ENCODE results near the gene HOXB7.

Gene HOXB7

DNA sequence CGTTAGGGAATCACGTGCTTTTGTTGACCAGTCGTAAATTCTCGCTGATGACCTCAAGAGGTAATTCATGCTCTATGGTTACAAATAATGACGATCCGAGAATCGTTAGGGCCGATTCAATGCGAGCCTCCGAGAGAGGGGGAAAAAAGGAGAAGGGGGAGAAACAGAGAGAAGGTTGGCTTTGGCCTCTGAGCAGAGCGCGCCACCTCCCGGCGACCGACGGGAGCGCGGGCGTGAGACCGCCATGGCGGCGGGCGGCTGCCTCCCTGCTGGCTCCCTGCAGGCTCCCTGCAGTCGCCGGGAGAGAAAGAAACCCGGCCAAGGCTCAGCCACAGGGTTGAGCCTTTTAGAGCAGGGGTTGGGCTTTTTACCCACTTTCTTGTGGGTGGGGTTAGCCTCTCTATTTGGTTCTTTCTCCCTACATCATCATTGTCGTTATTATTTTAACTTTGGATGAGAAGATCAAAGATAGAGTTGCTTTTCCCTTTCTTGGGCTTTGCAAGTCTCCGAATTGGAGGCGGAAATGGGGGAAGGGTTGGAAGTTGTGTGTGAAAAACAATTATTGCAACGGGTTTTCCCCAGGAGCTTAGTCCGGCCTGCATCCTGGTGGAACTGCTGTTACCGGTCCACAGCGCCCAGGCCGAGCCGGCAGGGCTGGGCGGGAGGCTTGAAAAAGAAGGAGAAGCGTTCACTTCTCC is 16.8 kb downstream of the HOXB7 start:
- DNase-seq: peak; percentile 90

DNA sequence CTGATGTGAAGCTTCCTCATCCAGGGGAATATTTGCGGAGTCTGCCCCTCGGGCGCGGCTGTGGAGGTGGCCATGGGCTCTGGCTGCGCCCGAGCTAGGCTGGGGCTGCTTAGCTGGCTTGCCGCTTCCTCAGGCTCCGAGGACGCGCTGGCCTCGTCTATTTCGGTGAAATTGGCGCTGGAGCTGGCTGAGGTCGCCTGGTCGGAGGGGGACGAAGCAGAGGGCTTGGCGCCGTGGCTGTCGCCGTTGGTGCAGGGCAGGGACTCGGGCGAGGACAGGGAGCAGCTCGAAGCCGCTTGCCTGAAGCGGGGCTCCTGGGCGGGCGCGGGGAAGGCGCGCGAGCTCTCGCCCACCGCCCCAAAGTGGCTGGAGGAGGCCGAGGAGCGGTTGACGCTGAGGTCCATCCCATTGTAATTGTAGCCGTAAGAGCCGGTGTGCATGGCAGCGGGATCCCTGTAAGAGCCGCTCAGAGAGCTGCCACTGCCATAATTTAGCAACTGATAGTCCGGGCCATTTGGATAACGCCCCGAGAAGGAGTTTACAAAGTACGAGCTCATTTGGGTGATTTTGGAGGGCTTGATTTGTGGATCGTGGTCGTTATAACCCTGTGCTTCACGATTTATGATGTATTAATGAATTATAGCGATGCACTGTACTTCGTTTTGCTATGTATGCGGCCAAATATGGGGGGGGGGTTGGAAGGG is 17.5 kb downstream of the HOXB7 start, which contains the start of gene HOXB5:
HOXB5 (minus strand) TSS at position 654 of the 704 bp plus-strand sequence; CDS start at position 557, 97 bp downstream.
- DNase-seq: peak; percentile 57

DNA sequence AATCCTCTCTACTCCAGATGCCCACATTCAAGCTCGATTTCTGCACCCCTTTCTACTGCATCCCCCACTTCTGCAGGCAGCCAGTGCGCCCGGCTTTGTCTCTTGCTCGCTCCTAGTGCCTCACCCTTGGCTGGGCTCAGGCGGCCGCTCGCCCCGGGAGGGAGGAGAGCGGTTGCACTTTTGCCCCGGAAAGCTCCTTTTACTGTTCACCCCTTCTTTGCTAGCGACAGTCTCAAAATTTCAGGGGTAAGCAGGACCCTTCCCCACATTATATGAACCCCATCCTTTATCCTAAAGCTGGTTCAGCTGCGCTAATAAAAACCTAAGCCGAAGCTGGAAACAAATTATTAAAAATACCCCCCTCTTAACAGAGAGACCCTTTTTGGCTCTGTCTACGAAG is 18.2 kb downstream of the HOXB7 start:
- no peak for DNase-seq

DNA sequence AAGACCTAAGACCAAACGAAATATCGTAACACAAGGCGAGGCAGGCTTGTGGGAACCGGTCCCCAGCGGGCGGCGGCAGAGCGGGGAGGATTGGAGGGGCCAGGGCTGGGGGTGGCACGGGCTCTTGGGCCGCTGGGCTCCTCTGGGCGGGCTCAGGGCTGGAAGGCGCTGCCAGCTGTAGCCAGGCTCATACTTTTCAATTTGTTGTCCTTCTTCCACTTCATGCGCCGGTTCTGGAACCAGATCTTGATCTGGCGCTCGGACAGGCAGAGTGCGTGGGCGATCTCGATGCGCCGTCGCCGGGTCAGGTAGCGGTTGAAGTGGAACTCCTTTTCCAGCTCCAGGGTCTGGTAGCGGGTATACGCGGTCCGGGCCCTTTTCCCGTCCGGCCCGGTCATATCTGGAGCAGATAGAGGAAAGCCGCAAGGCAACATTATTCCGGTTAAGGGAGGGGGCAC is 18.7 kb downstream of the HOXB7 start:
- DNase-seq: no peak

DNA sequence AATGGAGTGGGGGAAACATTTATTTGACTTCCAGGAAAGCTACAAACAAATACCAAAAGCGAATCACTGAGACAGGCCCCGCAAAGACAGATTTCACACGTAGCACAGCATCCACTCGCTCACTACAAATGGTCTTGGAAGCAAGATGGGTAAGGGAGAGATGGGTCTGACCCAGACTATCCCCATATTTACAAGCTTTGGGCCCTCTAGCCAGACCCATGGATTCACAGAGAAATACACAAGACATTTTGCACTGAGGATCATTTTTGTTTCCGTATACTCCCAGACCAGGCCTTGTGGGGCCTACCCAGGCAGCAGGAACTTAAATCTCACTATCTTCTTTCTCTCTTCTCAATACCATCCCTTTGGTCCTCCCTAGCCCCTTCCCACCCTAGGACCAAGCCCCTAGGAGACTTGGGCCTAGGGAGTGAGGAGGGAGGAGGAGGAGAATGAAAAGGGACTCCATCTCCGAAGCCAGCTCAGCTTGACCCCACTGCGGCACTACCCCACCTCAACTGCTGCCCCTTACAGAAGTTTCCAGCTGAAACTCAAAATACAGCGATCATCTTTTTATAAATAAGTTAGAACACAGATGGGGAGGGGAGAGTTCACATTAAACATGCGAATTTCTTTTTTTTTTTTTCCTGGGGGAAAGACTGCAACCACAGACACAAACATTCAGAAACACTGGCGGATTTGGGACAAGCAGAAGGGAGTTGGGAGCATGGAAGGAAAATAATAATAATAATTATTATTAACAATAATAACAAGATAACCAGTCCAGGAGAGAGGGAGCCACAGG is 19.4 kb downstream of the HOXB7 start:
- DNase-seq: no peak

DNA sequence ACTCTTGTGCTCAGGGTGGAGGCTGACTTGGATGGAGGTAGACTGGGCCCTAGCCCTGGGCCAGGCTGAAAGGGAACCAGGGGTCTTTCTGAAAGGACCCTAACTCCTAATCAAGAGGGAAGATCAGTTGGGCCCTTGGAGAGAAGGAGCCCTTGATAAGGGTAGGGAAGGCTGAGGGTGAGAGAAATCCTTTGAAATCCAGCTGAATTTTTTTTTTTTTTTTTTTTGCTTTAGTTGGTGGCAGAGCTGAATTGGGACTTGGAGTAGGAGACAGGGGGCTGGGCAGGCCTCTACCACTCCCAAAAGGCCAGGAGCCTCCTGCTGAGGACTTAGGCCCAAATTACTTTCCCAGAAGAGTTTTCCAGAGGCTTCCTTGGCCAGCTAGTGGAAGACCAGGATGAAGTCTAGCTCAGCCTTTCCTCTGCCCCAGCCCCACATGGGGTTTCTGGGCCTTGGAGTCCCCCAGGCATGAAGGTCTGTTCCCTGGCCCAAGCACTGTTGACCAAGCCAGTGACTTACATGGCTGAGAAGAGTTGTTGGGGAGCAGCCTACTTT is 20.1 kb downstream of the HOXB7 start:
- DNase-seq: no peak

DNA sequence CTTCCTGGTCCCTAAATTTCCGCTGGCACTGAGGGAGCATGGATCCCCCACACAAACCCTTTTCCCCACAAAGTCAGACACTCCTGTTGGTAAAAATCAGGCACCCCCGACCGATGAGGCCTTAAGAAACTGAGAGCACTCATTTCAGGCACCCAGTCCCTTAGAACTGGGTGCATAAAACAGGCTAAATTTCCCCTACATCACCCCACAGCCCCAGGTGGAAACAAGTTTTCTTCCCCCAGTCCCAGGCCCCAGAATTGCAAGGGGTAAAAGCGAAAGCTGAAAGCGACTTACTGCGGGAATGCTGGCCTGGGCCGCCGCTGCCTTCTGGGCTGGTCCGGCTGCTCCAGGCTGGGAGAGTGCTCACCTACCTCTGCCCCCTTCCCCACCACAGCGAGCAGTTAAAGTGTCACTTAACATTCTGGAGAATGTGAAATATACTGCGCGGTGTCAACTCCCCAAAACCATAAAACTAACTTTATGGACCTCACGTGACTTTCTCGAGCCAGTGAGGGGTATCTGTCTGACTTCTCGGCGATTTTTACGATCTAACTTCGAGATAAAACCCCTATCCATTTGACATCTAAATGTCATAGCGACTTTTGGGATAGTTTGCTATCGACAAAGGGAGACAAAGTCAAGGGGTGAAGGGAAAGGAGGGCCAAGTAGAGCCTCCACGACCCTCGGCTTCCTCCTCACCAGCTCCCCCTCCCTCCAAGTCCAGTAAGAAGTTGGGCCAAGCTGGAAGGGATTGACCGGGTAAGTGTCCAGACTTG is 20.8 kb downstream of the HOXB7 start, which contains the start of gene HOXB3:
HOXB3 (minus strand) TSS at position 411 of the 776 bp plus-strand sequence. CDS start 37,767 bp downstream, outside the sequence.
- no peak for DNase-seq

DNA sequence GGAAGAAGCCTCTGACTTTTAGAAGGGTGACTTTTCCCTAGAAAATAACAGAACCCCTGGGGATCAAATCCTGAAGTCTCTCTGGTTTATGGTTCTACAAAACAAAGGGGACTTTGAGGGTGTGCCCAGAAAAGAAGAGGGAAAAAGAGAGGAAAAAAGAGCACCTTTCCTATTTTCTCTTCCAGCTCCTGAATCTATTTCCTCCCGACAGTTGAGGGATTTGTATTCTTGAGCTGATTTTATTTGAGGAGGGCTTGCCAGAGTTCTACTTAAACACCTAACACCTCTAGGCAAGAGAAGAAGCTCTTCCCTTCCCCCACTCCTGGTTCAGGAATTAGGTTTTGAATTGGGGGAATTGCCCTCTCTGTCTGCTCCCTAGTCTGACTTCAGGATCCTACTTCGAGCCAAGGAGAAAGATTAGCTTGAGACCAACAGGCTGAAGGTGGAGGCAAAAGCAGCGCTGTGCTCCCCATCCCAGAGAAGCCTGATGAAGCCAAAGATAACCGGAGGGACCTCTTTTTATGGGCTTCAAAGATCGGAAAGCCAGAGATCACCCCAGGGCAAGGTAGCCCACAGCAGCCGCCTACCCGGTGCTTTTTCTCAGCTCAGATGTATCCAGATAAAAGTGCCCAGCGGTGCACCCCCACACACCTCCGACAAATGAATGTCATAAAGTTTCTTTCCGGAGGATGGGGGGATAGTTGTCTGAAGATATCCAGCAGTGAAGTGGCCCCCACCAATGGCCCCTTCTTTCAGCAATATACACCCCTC is 21.6 kb downstream of the HOXB7 start:
- DNase-seq: no peak

DNA sequence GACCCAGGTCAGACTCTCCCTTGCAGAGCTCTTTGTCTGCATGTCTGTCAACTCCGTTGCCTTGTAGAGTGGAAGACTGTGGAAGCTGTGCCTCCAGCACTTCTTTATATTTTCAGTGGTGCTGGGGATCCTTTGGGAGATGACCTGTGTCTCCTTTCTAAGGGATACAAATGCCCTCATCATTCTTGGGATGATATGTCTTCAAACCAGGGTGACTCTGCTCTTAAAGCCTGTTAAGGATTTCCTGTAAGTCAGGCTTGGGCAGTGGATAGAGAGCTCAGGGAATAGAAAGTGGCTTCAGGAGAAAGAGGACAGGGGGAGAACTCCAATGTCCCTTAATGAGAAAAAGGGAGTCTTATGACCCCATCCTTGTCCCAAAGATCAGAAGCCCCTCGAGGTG is 22.3 kb downstream of the HOXB7 start:
- DNase-seq: no peak

DNA sequence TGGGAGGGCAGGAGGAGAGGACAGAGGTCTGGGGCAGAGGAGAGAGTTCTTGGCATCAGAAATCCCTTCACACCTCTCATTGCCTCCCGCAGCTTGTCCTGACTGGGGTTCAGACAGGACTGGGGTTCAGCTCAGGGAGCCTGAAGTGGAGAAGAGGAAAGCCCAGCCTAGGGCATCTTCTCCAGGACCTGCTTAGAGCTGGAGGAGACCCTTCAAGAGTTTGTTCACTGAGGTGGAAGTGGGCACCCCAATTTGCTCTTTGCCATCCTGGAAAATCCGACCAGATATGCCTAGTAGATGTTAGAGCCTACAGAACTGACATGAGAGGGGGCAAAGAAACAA is 22.8 kb downstream of the HOXB7 start:
- no peak for DNase-seq

DNA sequence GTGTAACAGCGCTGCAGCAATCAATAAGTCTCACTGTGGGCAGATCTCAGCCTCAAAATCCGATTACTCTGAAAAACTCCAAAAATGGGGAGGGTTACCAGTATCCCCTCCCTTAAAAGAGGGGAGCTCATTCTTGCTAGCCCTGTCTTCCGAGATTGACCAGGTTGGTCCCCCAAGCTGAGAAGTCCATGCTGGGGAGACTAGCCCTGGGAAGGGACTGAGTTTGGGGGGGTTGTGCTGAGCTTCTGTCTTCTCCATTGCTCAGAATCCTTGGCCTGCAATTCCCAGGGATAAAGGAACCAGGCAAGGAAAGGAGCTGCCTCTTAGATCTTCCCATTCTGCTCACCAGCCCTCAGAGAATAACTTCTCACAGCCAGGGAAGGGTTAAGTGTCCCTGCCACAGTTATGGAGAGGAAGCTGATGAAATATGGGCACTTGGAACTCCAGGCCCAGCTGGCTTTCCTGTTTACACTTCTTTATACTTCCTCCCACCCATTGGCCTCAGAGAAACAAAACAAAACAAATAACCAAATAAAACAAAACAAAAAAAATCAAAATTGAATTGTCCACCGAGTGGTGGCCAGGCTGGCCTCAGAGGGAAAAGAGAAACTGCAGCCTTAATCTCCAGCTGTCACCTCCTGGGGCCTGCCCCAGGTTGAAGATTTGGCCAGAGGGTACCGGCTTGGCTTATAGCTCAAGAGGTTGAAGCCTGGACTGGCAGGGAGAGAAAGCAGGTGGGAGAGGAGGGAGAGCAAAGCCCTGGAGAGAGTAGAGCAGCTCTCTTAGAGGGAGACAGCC is 23.3 kb downstream of the HOXB7 start:
- peak; percentile 74 for DNase-seq

DNA sequence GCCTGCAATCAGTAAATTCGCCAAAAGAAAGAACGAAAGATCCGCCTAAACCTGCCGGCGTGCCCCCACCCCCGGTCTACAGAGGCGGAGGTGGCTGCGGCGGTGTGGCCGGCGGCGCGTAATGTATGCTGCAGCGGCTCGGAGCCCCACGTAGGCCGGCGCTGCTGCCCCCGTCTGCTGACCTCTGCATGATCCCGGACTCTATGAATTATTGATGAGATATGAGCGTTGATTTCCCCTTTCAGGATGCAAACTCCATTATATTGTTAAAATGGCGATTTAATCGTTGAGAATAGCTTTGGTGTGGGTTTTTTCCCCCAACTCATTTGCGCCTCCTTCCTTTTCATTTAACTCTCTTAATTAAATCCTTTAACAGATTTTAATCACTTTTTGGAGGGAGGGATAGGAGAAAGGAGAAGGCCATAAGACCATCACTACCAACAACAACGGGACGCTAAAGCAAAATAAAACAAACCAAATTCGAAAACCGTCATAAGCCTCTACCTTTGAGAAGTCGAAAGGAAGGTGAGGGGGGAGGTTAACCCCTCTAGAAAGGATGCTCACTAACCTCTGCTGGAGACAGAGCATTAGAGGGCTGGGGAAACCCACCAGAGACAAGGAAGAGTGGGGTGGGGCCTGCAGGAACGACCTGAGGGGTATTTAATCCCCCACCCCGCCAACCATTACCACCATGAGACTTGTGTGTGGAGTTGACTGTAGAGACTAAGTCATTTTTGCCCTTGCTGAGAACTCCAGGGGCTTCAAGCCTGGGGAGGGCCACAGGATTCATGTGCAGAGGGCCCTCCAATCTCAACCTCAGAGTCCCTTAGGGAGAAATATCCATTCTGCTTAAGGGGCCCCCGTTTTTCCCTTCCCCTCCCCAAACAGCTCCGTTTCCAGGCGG is 24.2 kb downstream of the HOXB7 start:
- DNase-seq: peak; percentile 31

DNA sequence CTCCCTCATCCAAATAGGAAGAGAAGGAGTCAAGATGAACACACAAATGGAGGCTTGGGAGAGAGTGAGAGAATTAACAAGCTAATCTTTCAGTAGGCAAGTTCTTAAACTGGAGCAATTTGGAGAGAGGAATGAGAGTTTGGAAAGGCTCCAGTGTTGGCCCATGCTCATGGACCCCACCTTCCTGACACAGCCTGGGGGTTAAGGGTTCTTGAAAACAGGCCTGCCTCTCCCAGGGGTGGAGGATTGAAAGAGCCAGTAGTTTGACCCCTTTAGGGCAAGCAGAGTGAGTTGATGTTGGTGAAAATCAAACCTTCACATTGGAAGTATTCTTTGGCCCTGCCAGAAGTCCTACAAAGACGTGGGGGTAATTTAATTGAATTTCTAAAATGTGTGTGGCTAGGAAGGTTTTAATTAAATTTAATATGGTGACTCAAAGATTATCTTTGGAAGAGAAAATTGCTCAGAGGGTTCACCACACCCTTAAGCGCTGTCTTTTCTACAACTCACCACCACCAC is 26.5 kb downstream of the HOXB7 start:
- no peak for DNase-seq

DNA sequence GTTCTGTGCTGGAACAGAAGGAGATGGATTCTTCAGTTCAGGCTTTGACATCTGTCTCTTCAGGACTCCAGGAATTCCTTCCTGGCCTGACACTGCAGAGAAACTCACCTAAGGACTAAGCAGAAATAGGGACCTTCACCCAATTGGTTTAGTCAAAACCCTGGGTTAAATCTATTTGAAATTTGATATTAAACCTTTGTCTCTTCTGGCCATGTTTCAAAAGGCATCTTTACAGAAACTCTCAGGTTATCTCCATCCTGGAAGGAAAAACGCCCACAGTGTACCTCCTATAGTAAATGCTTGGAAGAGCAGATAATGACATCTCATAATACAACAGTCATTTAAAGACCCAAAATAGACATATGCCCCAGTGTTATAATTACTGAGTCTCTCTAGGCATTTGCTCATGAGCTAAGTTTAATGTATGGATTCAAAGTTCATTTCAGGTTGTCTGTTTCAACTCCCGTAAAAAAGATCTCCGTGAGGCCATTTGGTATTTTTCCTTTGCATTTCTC is 27.1 kb downstream of the HOXB7 start:
- no peak for DNase-seq

DNA sequence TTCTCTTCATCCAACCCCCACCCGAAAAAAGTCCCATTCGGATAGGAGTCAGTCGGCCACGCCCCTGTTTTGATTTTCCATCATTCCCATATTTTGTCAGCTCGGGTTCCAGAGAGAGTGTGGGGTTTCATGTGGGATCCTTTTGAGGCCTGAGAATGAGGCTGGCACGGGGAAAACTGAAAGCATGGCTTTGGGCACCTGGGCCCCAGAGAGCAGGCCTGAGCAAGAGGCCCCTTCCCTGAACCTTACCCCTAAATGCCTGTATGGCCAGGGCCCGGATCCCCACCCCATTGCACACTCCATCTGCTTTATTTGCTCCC is 28.1 kb downstream of the HOXB7 start:
- DNase-seq: no peak

DNA sequence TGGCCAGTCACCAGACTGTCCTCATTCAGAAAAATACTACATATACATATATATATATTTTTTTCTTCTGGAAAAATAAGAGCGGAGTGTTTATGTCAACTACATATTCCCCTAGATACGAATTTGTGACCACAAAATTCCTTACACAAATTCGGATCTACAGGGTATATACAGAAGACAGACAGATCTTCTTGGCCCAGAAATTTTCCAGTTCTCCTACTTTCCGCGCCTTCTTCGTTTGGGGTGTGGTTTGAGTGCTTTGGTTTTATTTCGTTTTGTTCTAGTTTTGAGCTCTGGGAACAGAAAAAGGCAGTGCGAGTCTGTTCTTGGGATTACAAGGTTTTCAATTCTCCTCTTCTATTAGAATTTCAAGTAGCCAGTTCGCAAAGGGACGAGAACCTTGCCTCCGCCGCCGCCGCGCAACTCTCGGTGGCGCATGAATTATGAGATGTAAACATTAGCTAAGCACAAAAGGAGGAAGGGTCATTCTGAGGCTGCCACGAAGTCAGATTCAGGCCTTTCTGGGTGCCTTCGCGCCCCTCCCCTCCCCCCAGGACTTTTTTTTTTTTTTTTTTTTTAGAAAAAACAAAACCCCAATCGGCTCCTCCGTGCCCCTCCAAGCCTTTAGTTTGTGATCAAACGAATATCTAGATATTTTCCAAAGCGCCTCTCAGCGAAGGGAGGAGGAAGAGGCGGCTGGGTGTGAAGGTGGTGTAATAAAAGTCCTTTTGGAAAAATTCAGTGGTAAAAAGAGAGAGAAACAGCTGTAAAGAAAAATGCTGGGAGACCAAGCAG is 30.9 kb downstream of the HOXB7 start:
- DNase-seq: no peak

DNA sequence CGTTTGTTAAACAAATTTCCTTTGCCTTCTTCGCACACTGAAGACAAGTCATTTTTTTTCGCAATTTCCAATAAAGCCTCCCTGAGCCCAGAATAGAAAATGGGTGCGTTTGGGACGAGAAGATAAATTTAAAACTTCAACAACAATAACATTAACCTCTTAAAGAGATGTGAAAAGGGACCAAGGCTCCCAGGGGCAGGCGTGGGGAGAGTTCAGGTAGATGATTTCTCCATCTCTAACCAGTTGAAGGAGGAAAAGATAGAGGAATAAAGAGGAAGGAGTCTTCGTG is 31.4 kb downstream of the HOXB7 start:
- DNase-seq: no peak

DNA sequence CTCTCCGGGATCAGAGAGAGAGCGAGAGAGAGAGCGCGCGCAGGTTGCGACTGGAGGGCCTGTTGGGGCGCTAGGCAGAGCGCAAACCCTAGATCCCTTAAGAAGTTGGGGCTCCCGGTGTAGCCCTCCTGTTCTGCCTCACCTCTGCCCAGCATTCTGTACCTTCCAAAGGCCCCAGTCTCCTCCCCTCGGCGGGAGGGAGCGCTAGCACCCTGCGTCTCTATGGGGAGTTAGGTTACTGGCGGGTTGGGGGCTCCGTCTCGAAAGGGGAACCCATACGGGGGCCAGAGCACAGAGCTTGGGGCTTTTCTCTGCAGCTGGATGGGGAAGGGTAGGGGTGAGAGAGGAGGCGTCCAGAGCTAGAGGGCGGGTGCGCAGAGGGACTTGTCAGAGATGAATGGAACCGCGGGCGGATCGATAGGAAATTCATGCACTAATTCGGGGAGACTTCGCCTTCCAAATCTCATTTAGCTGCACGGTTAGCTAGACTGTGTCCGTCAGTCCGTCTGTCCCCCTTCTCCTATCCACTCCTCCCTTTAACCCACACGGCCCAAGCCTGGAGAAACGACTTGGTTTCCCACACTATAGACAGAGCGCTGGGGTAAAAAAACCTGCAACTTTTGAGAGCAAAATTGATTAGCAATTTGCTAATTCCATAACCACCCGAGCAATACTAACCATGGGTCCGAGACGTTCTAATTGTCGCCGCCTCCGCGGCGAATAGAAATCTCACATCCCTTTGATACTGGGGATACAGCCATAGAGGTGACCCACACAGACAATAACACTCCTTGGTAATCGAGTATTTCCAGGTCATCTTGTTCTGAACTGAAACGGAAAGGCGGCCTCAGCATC is 32.0 kb downstream of the HOXB7 start:
- DNase-seq: no peak
